Activated CD4-positive, CD25-positive, alpha-beta regulatory T cell treated with anti-CD3 and anti-CD28 coated beads, Interleukin-2, amount 50 U/mL, for 24 hours (primary cell): ENCODE results near the gene TMEM132C.
"Not testable (repeated sequence)": the region's sequence is repeated elsewhere in the genome, so short reads cannot be mapped to it uniquely, and the experiment has no call there.

Source experiments
- ATAC-seq, 2 donors: fragments of 150-1000 bp; cut with Tn5 transposase; one replicate each; pipeline ENCODE4 v1.10.0; 2021; ENCODE audit warnings: mild to moderate bottlenecking in 1 of 2, moderate library complexity in 1 of 2

Gene TMEM132C

DNA sequence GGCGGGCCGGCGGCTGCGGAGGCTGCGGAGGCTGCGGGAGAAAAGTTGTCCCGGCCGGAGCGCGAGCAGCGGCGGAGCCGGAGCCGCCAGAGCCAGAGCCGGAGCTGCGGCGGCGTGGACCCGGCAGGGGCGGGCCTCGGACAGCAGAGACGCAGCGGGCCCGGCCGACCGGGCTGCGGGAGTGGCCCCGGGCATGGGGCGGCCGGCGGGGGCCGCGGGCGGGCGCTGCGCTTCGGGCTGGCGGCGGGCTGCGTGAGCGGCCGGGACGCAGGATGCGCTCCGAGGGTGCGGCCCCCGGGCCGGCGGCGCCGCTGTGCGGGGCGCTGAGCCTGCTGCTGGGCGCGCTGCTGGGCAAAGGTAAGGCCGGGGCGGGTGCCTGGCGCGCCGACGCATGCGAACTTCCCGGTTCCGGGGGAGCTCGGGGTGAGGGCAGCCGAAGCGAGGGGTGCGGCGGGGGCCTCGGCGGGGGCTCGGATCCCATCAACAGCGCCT is at the start of gene TMEM132C:
TMEM132C (plus strand) TSS at position 40 of the 492 bp plus-strand sequence; CDS start at position 273, 233 bp downstream.
- ATAC-seq, result no peak

DNA sequence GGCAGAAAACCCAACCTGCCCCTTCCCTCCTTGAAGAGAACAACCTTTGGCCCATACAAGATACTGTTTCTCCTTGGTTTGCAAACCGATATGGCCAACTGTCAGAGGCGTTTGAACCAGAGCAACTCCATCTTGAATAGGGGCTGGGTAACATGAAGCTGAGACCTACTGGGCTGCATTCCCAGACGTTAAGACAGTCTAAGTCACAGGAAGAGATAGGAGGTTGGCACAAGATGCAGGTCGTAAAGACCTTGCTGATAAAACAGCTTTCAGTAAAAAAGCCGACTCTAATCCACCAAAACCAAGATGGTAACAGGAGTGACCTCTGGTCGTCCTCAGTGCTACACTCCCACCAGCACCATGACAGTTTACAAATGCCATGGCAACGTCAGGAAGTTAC is 42.7 kb upstream of the TMEM132C start:
- ATAC-seq, result no peak

DNA sequence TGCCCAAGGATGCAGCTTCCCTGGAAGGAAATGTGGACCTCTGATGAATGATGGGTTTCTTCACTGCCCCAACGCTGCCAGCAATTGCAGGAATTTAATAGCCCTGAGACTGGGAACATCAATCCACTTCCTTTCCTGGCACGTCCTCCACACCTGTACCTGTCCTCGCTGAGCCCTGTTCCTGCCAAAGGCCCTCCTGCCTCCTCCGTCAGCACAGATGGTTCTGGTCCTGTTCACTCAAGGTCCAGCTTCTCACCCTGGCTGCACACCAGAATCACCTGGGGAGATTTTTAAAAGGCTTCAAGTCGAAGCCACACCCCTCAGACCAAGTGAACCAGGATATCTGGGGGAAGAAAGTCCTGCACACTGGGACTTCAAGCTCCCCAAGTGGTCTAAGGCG is 38.4 kb upstream of the TMEM132C start:
- ATAC-seq, result no peak

DNA sequence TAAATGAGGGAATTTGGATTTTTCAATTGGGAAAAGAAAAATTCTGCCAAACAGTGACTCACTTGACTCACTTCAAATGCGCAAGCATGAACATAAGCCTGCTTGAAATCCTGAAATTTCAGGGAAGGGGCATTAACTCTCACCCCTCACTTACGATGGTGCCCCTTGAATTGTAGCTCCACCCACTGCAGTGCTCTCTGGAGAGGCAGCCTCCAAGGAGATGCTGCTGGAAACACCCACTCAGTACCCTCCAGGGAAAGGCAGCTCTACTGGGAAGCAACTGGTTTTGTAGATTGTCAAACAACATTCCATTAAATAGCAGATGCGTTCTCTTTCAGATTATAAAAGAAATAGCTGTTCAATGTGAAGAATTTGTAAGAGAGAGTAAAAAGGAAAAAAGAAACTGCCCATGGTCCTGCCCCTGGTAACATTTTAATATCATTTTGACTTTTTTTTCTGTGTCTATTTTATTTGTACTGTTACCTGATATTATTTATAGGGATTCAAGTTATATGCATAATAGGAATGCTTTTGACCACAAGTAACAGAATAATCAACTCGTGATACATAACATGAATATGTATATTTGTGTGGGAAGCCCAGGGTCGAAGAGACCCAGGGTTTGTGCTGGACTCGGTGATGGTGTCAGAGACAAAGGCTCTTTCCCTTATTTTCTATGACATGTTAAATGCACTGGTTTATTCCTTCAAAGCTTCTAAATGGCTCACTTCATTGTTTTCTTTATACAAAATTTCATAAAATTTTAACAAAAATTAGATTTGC is 31.1 kb upstream of the TMEM132C start:
- ATAC-seq, result no peak

DNA sequence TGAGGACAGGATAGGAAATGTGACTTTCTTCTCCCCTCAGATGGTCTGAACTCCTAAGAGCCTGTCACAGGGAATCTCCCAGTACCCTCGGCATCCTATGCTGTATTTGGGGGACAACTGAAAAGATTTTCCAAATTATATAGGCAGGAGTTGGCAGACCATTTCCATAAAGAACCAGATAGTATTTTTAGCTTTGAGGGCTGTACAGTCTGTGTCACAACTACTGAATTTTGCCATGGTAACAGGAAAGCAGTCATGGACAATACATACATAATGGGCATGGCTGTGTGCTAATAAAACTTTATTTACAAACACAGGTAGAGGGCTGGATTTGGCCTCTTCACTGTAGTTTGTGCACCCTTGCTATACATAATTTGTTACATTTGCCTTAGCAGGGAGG is 30.4 kb upstream of the TMEM132C start:
- no peak for ATAC-seq

DNA sequence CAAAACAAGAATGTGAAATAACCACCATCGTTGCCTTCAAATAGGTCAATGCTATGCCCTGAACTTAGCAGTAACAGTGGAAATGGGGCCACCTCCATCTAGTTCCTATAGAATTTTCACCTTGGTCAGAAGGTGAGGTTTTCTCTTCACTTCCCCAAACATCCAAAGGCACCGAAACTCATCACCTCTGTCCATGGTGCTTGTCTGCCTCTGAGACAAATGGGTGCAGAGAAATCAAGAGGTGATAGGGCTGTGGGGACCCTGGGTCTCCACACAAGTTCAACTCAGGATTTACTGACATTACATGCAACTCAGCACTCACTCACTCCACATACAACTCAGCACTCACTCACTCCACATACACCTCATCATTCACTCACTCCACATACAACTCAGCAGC is 26.2 kb upstream of the TMEM132C start:
- ATAC-seq, result no peak

DNA sequence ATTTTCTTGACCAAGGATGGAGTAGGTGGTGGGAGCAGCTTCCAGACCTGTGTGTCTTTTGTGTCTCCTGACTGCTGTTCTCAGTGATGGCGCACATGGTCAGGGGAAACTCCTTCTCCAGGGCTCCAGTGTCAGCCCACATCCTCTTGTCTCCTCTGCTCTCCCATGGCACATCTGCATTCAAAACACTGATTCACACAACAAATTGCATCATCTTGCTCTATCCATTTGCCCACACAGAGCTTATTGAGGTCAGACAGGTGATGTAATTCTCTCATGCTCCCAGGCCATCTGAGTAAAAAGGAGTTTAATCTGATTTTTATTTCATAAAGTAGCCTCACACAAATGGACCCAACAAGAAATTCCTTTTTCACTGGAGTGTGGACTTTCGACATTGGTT is 21.8 kb upstream of the TMEM132C start:
- ATAC-seq, result no peak

DNA sequence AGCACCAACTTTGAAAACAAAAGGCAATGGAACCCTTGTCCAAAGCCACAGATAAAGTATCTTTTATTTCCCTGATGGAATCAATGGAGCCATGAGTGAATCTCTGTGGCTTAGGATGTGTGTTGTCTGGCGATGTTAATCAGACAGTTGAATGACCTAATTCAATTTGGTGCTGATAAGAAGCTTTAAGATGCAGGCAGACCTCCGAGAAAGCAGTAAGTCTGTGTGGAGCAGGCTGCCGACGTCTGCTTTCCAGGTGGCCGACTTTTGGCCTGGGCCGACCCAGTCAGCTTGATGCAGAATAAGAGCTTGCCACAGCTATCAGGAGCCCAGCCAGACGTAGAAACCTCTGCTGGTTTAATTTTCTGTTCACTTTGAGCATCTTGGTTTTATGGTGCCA is 21.1 kb upstream of the TMEM132C start:
- ATAC-seq, result no peak

DNA sequence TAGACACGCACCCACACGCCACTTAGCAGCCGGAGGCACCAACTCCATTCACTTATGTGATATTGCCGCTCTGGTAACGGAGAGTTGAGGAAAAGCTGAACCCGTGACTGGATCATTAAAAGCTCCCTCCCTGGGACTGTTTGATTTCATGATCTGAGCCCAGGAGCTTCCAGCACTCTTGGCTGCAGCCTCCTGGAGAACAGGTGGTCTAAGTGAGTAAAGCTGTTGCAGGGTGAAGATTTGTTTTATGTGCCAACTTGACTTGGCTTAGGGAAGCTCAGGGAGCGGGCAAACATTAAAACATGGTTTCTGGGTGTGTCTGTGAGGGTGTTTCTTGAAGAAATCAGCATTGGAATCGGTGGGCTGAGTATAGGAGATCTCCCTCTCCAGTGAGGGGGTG is 16.9 kb upstream of the TMEM132C start:
- no peak for ATAC-seq

DNA sequence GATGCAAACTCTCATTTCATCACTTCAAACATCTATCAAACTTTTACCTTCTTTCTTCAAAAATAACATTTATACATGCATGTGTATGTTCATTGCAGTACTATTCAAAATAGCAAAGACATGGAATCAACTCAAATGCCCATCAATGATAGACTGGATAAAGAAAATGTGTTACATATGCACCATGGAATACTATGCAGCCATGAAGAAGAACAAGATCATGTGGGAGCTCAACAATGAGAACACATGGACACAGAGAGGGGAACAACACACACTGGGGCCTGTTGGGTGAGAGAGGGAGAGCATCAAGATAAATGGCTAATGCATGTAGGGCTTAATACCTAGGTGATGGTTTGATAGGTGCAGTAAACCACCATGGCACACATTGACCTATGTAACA is 13.1 kb upstream of the TMEM132C start:
- ATAC-seq, result not testable (repeated sequence)

DNA sequence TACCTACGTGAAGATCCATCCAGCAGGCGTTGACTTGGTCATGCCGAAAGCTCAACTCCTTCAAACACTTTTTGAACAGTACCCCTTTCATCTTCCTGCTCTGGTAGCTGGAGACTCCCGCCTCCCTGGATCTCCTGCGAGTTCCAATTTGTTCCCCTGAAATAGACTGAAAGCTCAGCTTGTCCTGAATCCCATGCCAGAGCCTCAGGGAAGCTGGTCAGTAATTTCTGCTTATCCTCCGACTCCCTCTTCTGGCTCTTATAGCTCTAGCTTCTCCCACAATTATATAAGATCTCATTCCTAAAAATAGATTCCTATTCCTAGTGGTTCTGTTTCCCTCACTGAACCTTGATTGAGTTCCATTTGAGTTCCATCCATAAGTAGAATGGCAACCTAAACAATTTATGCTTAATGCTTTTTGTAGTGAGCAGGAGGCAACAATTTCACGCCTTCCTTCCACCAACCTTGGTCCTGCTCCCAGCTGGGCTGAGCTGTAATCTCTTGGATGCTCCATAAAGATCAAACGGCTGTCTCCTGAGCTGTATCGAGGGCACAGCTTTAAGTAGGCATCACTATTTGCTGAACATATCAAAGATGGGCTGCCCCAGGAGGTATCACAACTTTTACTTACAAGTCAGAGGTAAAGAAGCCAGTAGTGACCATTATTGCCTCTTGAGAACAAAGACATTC is 8.0 kb upstream of the TMEM132C start:
- ATAC-seq, result no peak

DNA sequence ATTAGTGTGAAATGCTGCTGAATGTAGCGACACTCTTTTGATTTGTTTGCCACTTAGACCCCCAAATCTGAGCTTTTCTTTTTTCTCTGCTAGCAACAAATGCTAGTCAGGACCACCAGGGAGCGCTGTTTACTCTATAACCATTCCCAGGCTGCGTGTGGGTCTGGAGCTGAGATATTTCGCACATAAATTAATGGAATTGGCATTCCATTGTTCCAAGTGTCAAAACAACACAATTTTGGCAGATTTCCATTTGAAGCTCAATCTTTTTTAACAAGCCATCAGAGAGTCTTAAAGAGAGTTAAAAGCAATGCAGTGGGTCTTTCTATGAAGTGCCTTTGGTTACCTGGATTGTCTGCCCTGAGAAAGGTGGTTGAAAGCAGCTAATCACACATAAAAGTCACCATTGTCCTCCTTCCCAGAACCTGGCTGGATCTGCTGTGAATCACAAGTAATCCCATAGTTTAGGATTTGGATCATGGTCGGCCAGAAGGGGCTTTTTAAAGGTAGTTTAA is 7.4 kb upstream of the TMEM132C start:
- no peak for ATAC-seq

DNA sequence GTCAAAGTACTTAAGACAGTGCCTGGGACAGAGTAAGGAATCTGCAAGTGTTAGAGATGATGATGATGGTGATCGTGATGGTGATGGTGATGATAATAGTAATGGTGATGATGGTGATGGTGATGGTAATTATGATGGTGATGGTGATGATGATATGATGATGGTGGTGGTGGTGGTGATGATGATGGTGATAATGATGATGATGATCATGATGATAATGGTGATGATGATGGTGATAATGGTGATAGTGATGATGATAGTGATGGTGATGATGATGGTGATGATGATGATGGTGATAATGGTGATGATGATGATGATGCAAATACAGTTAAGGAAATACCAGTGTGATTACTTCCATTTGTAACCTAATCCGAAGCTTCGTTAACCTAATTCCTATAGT is 5.2 kb upstream of the TMEM132C start:
- ATAC-seq, result no peak

DNA sequence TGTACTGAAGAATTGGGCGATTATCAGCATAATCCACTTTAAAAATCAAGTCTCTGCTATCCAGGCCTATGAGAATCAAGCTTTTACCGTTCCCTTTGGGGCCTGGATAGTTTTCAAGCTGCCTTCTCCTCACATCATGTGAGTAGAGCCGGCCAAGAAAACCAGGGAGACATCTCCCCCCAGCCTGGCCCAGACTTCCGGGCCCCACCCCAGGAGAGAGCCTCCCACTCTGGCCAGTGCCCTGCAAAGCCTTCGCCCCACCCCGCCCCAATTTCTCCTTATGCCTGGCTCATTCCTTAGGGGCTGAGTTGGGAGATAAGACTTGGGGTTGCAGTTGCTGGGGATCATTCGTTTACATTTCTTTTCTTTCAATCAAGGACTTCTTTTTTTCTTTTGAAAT is 1.4 kb upstream of the TMEM132C start:
- no peak for ATAC-seq

DNA sequence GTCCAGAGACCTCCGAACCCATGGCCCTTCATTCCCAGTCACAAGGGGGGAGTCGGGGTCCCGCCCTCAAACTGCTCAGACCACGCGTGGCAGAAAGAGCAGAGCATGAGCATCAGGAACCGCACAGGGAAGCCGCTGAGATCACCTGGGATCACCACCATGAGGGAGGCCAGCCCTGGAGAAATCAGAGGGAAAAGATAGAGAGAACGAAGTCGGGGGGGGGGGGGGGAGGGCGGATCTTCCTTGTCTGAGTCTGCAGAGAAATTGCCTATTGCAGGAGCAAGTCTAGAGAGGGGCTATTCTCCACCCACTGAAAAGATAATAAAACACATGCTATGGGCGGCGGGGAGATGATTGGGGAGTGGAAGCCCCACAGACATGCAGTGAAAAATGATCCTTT is 884 bp upstream of the TMEM132C start:
- ATAC-seq, result no peak

DNA sequence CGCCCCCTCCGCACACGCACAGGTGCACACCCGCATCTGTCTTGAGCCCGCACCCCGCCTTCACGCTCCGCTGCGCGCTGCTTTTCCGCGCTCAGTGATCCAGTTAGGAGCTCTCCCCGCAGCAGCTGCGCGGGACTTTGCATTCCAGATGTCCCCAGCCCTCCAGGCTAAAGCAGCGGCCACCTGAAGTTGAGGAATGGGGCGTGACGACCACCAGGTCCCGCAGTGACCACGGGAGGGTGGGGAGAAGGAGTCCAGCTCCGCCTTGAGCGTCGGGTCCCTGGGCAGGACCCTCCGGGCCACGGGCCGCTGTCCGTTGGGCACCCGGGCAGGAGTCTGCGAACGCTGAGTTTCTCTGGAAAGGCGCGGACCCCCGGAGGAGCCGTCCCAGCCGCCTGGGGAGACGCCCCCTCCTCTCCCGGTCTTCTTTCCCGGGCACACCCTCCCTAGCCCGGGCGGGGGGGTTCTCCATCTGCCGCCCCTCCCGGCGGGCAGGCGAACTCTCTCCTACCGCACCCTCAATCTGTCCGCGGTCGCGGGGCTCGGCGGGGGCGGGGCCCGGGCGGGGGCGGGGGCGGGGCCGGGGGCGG is 334 bp upstream of the TMEM132C start:
- ATAC-seq, result no peak

DNA sequence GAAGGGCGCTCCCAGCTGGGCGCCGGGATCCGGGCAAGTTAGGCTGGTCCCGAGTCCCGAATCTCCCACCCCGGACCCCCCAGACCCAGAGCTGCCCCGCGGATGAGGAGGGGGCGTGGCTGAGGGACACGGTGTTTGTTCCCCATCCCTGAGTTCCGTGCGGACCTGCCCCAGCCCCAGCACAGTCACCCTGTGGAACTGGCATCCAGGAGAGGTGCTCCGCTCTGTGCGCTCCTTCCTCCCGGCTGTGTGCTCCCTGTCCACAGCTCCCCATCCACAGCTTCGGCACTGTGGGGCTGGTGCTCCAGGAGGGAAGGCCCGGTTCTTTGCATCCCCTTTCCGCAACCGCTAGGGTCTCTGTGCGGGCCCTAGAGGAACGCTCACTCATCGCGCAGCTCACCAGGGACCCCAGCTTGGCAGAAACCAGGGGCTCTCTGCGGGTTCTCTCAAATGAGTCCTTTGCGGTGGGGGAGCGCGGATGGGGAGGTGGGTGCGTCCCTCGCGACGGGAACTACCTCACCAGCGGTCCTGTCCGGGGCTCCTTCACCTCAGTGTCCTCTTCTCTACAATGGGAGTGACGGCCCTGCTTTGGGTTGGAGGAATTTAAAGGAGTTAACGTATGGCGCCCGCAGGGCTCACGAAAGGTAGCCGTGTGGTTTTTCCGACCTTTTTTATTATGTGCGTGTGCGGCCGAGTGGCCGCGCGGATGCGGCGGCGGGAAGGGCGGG is 845 bp downstream of the TMEM132C start:
- no peak for ATAC-seq

DNA sequence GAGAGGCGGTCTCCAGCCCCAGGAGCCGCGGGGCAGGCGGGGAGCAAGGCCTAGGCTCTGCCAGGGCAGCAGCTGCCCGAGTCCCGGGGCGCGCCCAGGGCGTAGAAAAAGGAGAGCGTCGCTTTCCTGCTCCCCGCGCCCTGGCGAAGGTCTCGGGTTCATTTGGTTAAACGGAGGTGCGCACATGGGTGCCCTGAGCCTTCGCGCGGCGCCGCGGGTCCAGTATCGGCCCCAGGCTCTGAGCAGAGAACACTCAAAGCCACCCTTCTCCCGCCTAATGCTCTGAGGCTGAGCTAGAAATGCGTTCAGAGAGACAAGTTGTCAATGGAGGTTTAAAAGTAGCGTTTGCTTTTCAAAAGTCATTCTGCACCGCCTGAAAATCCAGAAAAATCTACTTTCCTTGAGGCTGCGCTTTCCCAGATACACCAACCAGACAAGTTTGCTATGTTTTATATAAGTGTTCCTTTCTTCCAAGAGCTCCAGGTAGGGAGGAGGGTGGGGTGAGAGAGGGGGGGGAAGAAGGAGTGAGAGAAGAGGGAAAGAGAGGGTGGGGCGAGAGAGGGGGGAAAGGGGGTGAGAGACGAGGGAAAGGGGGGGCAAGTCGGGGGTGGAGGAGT is 1.5 kb downstream of the TMEM132C start:
- no peak for ATAC-seq

DNA sequence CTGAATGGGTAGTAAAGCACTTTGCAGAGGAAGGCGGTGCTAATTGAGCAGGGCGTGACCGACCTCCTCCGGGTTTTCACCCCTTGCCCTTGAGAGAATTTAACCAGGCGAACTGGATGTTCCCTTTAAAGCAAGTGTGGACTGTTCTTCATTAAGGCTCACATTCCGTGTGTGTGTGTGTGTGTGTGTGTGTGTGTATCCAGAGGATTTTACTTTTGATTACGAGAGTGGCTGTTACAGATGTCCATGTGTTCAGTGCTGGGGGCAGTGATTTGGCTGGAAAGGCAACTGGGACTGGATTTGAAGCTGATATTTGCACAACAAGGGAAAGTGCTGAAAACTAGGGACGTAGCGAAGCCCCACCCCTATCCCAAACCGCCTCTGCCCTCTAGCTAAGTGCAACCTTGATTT is 2.2 kb downstream of the TMEM132C start:
- ATAC-seq, result no peak

DNA sequence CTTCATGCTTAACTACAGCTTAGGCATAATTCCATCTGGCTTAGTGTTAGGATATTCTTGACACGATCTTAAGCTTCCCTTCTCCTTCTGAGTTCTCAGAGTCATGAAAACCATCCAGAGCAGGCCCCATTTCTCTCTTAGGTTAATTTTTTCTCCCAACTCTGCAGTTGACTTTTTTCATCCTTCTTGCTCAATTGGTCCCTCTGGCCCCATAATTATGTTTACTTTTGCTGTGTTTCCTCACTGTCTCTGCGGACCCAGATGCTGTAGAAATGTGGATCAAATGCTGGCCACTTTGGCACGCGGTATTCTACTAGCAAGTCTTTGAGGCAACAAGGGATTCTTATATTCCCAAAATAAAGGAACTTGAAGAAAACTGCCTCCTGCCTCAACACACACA is 9.5 kb downstream of the TMEM132C start:
- no peak for ATAC-seq

DNA sequence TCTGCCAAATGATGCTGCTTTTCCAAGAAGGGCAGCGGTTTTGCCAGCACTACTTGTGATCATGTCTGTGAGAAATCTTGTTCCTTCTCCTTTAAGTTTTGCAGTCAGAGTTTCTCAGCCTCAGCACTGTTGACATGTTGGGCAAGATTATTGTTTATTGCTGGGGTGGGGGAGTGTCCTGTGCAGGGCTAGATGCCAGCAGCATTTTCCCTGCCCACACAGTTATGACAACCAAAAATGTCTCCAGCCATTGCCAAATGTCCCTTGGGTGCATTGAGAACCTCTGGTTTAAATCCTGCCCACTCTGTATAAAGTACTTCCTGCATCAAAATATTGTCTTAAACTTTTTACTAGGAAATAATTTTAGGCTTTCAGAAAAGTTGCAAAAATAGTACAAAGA is 20.0 kb downstream of the TMEM132C start:
- ATAC-seq, result no peak

DNA sequence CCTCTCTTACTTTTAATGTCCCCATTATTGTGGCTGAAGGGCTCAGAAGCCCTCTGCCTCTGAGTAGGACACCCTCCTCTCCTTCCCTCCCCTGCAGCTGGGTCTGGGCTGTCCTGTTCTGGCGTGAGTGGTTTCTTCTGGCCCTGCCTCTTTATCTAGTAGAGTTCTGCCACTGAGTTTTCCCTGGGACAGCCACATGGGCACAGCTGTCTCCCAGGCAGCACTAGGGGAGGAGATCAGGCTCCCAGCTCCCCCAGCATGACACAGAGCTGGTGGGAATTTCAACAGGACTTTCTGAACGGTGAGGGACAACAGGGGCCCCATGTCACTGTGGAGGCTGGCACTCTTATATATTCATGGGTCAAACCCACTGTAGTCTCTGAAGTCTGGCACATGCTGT is 21.4 kb downstream of the TMEM132C start:
- no peak for ATAC-seq

DNA sequence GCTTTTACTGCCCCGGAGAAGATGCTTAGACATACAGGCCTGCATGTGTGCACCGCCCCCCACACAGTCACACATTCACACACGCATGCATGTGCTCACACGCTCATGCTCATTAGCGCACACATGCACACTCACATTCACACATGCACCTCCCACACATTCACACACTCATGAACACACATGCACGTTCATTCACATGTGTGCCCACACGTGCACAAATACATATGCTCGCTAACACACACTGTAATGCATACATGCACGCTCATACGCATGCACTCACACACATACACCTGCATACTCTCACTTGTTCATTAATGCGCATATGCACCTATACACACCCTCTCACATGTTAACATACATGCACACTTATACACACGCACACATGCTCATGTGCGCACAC is 21.9 kb downstream of the TMEM132C start:
- no peak for ATAC-seq
